ENCODE measurements around the gene ATAD5. TPM values are rescaled to one million over a fixed set of nuclear protein-coding genes. Genes with fewer than 3 reads are reported as not detected.
"Not testable (repeated sequence)": the region's sequence is repeated elsewhere in the genome, so short reads cannot be mapped to it uniquely, and the experiment has no call there.

The ATAD5 gene
- polyA plus RNA-seq, 1 donor (not counting 4 experiments of a cell fraction or from before 2014, with no cell fraction given), result 2.2 TPM

- Histone ChIP-seq H4K20me1 (ENCODE audit: control insufficient read depth, extremely low read depth, insufficient read depth, low read length) (no peaks in the 10 kb centered on the region), H3K4me1 (ENCODE audit: control insufficient read depth, extremely low read depth, insufficient read depth, low read length) (peaks cover 27% of the 10 kb centered on the region), H3K79me2 (ENCODE audit: control insufficient read depth, insufficient read depth, low read length) (peaks cover 66% of the 10 kb centered on the region), H3K9me1 (ENCODE audit: control insufficient read depth, extremely low read depth, insufficient read depth, low read length) (peaks cover 4% of the 10 kb centered on the region), H3K4me2 (ENCODE audit: control insufficient read depth, extremely low read depth, insufficient read depth, low read depth, low read length) (peak overlapping the region; percentile 72), H2AFZ (ENCODE audit: control insufficient read depth, low read length) (no peak overlapping the region), H3K9me3 (ENCODE audit: control insufficient read depth, low read depth, low read length) (no peaks in the 10 kb centered on the region), H3K27me3 (ENCODE audit: control insufficient read depth, extremely low read depth, insufficient read depth, low read length) (no peaks in the 10 kb centered on the region), H3K36me3 (ENCODE audit: control insufficient read depth in 2 of 2, extremely low read depth in 1 of 2, insufficient read depth in 2 of 2, low read length in 2 of 2) (no peaks in the 10 kb centered on the region), H3K4me3 (ENCODE audit: control insufficient read depth in 2 of 3, extremely low read depth in 1 of 3, insufficient read depth in 2 of 3, low read depth in 1 of 3, low read length in 3 of 3) (no peak overlapping the region), H3K27ac (ENCODE audit: control insufficient read depth, insufficient read depth, low read length) (no peak overlapping the region), H3K9ac (ENCODE audit: control insufficient read depth, extremely low read depth, insufficient read depth, low read length) (no peak overlapping the region)
- DNase-seq (ENCODE audit: low read depth, low spot score) (no peak), FAIRE-seq (no peak)
- dilution Hi-C loops (cut with MboI; ENCODE audit: extremely low pct_ligation_motif_present, low sequenced_read_pairs), result no loop called here
- TF ChIP-seq EZH2 (IDR thresholded peaks at IDR 0.05; ENCODE audit: low read length) (no peak), CTCF (optimal IDR thresholded peaks at IDR 0.05 in 1 of 3, IDR thresholded peaks at IDR 0.05 in 1 of 3, conservative IDR thresholded peaks at IDR 0.05 in 1 of 3; ENCODE audit: extremely low read depth in 1 of 3, insufficient read depth in 2 of 3, low read length in 3 of 3) (no peak)
Measured at GRCh38 chr17:30821871-30822723, 9.7 kb upstream of the ATAD5 start.

GRCh38 chr17:30822919-30823318 lies 8.8 kb upstream of the ATAD5 start:
- H3K36me3 ChIP-seq (ENCODE audit: control insufficient read depth in 2 of 2, extremely low read depth in 1 of 2, insufficient read depth in 2 of 2, low read length in 2 of 2); FAIRE-seq; H3K27ac ChIP-seq (ENCODE audit: control insufficient read depth, insufficient read depth, low read length); H3K9me1 ChIP-seq (ENCODE audit: control insufficient read depth, extremely low read depth, insufficient read depth, low read length); H3K9me3 ChIP-seq (ENCODE audit: control insufficient read depth, low read depth, low read length); H3K27me3 ChIP-seq (ENCODE audit: control insufficient read depth, extremely low read depth, insufficient read depth, low read length); H2AFZ ChIP-seq (ENCODE audit: control insufficient read depth, low read length); H3K9ac ChIP-seq (ENCODE audit: control insufficient read depth, extremely low read depth, insufficient read depth, low read length); H4K20me1 ChIP-seq (ENCODE audit: control insufficient read depth, extremely low read depth, insufficient read depth, low read length); DNase-seq (ENCODE audit: low read depth, low spot score); dilution Hi-C loops (cut with MboI; ENCODE audit: extremely low pct_ligation_motif_present, low sequenced_read_pairs): not testable (repeated sequence)
- Histone ChIP-seq H3K4me1 (ENCODE audit: control insufficient read depth, extremely low read depth, insufficient read depth, low read length) (peaks cover 27% of the 10 kb centered on the region), H3K4me2 (ENCODE audit: control insufficient read depth, extremely low read depth, insufficient read depth, low read depth, low read length) (peak overlapping the region; percentile 72), H3K4me3 (ENCODE audit: control insufficient read depth in 2 of 3, extremely low read depth in 1 of 3, insufficient read depth in 2 of 3, low read depth in 1 of 3, low read length in 3 of 3) (peak overlapping the region in 1 of 3 experiments; percentile 97), H3K79me2 (ENCODE audit: control insufficient read depth, insufficient read depth, low read length) (peaks cover 63% of the 10 kb centered on the region)
